Activated CD8-positive, alpha-beta memory T cell treated with anti-CD3 and anti-CD28 coated beads for 4 hours (primary cell): ENCODE measurements around the gene SYTL1.

Experiments
- DNase-seq, 2 donors: peaks; one replicate each; pipeline ENCODE4 v3.0.0-alpha.2; 2020; ENCODE audit warnings: low read depth in 2 of 2

SYTL1 gene

DNA sequence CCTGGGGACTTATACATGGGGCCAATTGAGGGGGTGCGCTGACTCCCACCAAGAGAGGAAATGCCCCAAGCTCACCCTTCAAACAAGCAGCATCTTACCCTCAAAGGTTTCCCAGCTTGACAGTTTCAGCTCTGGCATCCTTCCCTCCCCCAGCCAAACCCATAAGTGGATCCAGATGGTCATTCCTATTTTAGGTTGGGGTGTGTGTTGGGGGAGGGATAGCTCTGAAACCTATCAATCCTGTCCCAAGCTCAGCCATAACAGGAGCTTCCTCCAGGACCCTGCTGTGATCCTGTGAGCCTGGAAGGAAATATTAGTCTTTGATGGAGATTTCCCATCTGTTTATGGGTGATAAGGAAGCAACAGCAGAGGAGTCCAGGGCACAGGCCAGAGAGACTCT, 23.2 kb upstream of the SYTL1 start:
- DNase-seq, result no peak

GRCh38 chr1:27321813-27322568, 19.8 kb upstream of the SYTL1 start, which contains the start of gene TMEM222:
Gene TMEM222 (plus strand): TSS chr1:27322163. CDS start chr1:27322198, 35 bp downstream.
- peak; percentile 95 for DNase-seq

- no peak for DNase-seq
Measured at GRCh38 chr1:27322569-27323240, 19.1 kb upstream of the SYTL1 start.

- DNase-seq, result no peak
Measured at GRCh38 chr1:27325286-27325685, 16.5 kb upstream of the SYTL1 start.

DNA sequence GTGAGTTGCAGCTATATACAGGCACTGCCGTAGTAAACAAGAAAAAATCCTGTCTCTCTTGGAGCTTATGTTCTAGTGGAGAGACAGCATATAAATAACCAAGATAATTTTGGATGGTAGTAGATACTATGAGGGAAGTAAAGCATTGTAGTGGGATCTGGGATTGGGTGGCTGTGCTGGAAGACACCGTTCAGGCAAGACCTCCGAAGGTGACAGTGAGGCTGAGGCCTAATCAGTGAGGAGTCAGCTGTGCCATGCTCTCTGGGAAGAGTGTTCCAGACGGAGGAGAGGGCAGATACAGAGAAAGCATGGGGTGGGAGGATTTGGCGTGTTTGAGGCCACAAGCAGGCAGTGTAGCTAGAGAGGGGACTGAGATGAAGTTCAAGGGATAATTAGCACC, 13.9 kb upstream of the SYTL1 start:
- no peak for DNase-seq

DNA sequence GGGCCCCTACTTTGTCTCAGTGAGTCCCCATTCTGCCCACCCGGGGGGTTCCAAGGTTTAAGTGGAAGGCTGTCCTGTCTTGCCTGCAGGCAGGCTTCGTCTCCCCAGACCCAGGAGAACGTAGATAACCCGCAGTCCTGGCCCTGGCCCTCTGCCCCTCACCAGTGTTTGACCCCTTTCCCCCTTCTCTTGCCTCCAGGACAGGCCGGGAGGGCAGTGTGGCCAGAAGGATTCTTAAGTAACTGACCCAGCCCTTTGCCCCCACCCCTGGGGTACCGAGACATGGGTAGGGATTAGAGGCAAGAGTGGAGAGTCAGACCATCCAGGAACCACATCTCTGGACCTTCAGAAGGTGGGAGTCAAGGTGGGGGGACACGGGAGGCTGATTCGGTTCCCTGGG, 11.0 kb upstream of the SYTL1 start:
- DNase-seq, result no peak

GRCh38 chr1:27331426-27331825, 10.4 kb upstream of the SYTL1 start:
- no peak for DNase-seq

- DNase-seq, result no peak
Measured at GRCh38 chr1:27331922-27332321, 9.9 kb upstream of the SYTL1 start.

DNA sequence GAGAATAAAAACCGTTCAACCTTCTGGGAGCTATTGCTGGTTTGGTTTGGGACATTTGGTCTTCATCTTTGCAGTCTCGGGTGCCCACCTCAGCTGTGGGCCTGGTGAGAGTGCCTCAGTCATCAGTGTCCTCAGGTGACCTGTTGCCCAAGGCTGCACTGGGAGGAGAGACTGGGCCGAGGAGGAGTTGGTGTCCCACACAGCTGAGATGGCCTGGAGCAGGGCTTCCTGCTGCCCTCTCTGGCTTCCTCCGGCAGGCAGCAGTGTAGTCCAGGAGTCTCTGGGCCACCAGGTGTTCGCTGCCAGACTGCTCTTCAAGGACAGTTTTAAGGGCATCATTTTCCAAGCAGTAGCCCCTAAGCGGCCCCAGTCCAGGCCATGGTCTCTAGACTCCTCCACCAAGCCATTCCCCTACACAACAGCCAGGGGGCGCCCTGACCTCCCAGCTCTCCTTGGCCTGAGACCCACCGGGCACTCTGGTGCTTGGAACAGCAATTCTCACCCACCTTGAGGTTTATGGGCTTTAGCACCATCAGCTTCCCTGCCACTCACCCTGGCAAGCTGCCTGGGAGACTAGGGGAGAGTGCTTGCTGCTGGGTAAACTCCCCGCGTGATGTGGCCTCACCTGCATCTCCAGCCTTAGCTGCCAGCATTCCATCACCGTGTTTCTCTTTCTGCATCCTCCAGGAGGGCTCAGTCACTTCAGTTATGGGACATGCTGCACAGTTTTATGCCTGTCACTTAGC, 9.1 kb upstream of the SYTL1 start:
- DNase-seq, result no peak

- DNase-seq, result no peak
Measured at GRCh38 chr1:27333717-27334279, 8.0 kb upstream of the SYTL1 start.

- DNase-seq, result no peak
Measured at GRCh38 chr1:27335506-27336422, 6.1 kb upstream of the SYTL1 start.

- DNase-seq, result no peak
Measured at GRCh38 chr1:27336756-27337155, 5.1 kb upstream of the SYTL1 start.

DNA sequence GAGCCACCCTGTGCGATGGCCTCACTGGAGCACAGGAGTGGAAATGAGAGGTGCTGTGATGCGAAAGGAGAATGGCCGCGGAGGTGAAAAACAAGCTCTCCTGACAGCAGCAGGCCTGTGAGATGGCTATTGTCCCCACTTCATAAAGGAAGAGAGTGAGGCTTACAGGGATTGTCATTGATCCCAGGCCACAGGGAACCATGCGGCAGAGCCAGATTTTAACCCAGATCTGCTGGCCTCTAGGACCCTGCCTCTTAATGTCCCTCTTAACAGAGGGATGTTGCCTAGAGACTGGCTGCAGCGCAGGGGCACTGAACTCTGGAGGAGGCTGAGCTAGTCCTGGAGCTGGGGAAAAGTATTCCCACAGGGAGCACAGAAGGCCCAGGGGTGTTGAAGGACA, 3.1 kb upstream of the SYTL1 start:
- no peak for DNase-seq

DNA sequence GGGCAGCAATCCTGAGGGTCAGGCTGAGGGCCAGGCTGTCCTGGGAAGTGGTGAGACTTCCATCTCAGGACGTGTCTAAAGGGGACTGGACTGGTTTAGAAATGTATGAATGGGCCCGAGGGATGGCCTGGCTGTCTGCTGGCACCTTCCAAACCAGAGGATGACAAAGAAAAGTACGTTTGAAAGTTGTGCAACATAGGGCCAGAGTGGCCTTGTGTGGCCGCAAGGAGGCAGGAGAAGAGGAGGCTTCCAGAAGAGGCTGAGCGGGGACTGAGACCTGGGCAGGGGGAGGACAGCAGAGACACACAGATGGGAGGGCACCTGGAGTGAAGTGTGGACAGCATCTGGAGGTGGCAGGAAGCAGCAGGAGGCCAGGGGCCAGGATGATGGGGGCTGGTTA, 2.6 kb upstream of the SYTL1 start:
- DNase-seq, result no peak

DNA sequence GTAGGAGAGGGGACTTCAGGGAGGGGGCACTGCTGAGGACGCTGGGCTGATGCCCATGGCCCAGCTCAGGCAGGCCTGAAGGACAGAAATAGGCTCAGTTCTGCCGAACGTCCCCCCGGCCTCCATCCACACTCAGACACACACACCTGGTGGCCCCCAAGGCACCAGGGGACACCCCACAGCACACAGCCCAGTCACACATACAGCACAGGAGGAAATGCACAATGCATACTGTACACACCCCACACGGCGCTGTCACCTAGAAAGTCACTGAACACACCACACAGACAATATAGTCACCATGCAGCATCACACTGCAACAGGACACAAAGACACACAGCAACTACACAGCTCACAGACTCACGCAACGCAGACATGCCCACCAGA, 562 bp downstream of the SYTL1 start:
- DNase-seq, result no peak

- peak; percentile 59 to 79 for DNase-seq
Measured at GRCh38 chr1:27342778-27343638, 1.2 kb downstream of the SYTL1 start.

DNA sequence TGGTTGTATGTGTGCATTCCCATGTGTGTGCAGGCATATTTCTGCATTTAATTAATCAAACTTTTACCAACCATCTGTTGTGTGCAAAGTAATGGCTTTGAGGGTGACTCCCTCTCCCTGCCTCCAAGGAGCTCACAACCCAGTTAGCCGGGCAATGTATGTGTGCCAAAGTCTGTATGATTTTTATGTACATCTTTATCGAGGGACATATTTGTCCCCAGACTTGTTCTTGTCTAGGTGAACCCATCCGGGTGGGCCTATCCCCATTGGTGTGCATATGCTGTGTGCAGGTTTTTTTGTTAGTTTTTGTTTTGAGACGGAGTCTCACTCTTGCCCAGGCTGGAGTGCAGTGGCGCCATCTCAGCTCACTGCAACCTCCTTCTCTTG, 1.8 kb downstream of the SYTL1 start:
- no peak for DNase-seq

DNA sequence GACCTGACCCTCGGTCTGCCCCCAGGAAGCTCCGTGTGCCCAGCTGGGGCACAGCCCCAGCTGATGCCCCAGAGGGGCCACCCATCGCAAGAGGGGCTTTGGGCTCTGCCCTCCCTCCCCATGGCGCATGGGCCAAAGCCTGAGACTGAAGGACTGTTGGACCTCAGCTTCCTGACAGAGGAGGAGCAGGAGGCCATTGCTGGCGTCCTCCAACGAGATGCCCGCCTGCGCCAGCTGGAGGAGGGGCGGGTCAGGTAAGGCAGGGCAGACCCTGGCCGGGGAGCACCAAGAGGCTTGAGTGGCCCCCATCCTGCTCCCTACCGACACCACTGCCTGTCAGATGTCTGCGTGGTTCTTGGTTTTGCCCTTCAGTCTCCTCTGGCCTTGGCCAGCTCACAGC, 3.5 kb downstream of the SYTL1 start:
- no peak for DNase-seq

DNA sequence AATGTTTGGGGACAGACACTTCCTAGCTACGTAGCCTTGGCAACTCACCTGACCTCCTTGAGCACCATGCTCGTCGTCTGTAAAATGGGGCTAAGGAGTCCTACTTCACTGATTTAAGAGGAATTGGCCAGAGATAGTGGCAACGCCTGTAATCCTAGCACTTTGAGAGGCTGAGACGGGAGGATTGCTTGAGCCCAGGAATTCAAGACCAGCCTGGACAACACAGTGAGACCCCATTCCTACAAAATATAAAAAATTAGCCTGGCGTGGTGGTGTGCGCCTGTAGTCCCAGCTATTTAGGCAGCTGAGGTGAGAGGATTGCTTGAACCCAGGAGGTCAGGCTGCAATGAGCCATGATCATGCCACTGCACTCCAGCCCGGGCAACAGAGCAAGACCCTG, 4.5 kb downstream of the SYTL1 start:
- DNase-seq, result no peak

GRCh38 chr1:27346991-27347624, 5.3 kb downstream of the SYTL1 start:
- no peak for DNase-seq
